ENCODE results near the gene NFIC.
"Not testable (repeated sequence)": the region's sequence is repeated elsewhere in the genome, so short reads cannot be mapped to it uniquely, and the experiment has no call there.

The NFIC gene

GRCh38 chr19:3392480-3392879, 26.1 kb downstream of the NFIC start:
- TF ChIP-seq POU2F2 (IDR thresholded peaks at IDR 0.05; ENCODE audit: low read depth, low read length), result no peak
- TF ChIP-seq PAX5 (IDR thresholded peaks at IDR 0.05; ENCODE audit: insufficient read depth, low read length, severe bottlenecking), result no peak
- no peak for TF ChIP-seq POLR2AphosphoS5 (IDR thresholded peaks at IDR 0.05; ENCODE audit: low read depth, low read length)
- TF ChIP-seq SPI1 (IDR thresholded peaks at IDR 0.05; ENCODE audit: low read depth, low read length), result no peak
- no peak for TF ChIP-seq POLR2A (IDR thresholded peaks at IDR 0.05; ENCODE audit: low read depth, low read length)
- TF ChIP-seq TAF1 (IDR thresholded peaks at IDR 0.05; ENCODE audit: low read depth, low read length), result no peak
- DNase-seq (ENCODE audit: insufficient read length, low spot score) (no peak), FAIRE-seq (no peak)

DNA sequence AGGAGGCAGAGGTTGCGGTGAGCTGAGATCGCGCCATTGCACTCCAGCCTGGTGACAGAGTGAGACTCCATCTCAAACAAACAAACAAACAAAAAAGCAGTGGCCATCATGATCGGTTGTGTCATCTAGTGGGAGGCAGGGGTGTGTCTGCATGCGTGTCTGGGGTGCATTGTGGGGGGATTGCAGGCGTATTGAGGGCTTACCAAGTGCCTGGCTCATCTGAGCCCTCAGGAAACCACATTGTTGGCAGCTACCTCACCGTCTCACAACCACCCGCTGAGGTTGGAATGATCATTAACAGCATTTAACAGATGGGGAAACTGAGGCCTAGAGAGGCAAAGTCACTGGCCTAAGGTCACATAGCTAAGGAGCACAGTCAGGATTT, 30.5 kb downstream of the NFIC start:
- TF ChIP-seq POU2F2 (IDR thresholded peaks at IDR 0.05; ENCODE audit: low read depth, low read length), result no peak
- TF ChIP-seq SPI1 (IDR thresholded peaks at IDR 0.05; ENCODE audit: low read depth, low read length), result no peak
- no peak for TF ChIP-seq POLR2AphosphoS5 (IDR thresholded peaks at IDR 0.05; ENCODE audit: low read depth, low read length)
- TF ChIP-seq TAF1 (IDR thresholded peaks at IDR 0.05; ENCODE audit: low read depth, low read length), result no peak
- TF ChIP-seq POLR2A (IDR thresholded peaks at IDR 0.05; ENCODE audit: low read depth, low read length), result no peak
- TF ChIP-seq PAX5 (IDR thresholded peaks at IDR 0.05; ENCODE audit: insufficient read depth, low read length, severe bottlenecking), result no peak
- DNase-seq (ENCODE audit: insufficient read length, low spot score), result no peak
- no peak for FAIRE-seq

DNA sequence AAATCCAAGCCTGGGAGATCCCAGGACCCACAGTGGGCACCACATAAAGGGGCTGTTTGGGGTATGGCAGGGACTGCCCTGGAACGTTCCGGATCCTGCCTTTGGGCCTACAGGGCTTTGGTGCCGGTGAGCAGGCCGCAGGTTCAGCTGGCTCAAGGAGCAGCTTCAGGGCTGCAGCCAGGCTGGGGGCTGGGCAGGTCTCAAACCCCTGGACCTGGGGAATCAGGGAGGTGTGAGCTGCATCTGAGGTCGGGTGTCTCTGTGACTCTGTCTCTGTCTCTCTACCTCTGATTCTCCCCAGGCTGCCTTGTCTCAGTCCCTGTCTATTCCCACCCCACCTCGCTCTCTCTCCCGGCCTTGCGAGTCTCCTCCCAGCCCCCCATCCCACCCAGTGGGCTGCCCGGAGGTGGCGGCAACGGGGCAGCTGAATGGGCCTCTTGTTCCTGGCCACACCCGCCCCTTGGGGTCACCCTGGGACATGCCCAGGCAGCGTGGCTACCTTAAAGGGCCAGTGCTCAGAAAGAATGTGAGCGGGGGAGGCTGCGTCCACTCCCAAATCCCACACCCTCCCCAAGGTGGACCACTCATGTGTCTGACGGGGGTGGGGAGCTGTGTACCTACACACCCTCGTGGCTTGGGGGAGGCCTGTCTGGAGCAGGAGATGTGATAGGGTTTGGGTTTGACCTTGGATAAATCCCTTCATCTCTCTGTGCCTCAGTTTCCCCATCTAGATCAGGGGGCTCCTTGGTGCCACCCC, 31.1 kb downstream of the NFIC start:
- TF ChIP-seq POLR2AphosphoS5 (IDR thresholded peaks at IDR 0.05; ENCODE audit: low read depth, low read length), result no peak
- no peak for TF ChIP-seq POU2F2 (IDR thresholded peaks at IDR 0.05; ENCODE audit: low read depth, low read length)
- TF ChIP-seq TAF1 (IDR thresholded peaks at IDR 0.05; ENCODE audit: low read depth, low read length), result no peak
- TF ChIP-seq POLR2A (IDR thresholded peaks at IDR 0.05; ENCODE audit: low read depth, low read length), result no peak
- no peak for TF ChIP-seq SPI1 (IDR thresholded peaks at IDR 0.05; ENCODE audit: low read depth, low read length)
- no peak for TF ChIP-seq PAX5 (IDR thresholded peaks at IDR 0.05; ENCODE audit: insufficient read depth, low read length, severe bottlenecking)
- no peak for FAIRE-seq
- no peak for DNase-seq (ENCODE audit: insufficient read length, low spot score)

DNA sequence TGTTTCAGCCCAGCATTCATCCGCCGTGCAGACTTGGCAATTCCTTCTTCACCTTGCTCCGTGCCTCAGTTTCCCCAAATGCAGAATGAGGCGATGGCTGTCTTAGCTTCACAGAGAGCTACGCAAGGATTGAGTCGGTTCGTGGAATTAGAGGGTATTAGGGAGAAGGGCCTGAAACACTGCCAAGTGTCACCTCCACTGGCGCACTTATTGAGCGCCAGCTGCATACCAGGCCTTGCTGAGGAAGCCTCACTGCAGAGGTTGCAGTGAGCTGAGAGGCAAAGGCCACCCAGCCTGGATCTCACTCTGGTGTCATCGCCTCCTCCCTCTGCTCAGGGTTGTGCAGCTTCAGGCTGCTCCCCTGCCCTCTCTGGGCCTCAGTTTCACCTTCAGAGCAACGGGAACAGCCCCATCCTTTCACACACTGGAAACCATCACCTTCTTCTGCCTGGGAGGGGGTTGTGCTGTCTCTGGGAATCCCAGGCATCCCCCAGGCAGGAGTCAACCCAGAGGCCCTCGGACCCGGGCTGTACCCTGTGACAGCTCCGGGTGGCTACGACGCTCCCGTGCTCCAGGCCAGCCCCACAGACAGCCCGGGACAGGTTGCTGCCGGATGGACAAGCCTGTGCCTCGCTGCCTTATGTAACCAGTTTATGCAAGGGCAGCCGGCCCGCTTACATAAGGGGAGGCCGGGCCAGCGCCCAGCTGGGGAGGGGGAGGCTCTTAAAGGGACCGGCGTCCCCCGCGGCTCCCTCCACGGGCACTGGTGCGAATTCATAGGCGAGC, 31.9 kb downstream of the NFIC start:
- TF ChIP-seq POU2F2 (IDR thresholded peaks at IDR 0.05; ENCODE audit: low read depth, low read length), result no peak
- no peak for TF ChIP-seq PAX5 (IDR thresholded peaks at IDR 0.05; ENCODE audit: insufficient read depth, low read length, severe bottlenecking)
- no peak for TF ChIP-seq POLR2A (IDR thresholded peaks at IDR 0.05; ENCODE audit: low read depth, low read length)
- TF ChIP-seq TAF1 (IDR thresholded peaks at IDR 0.05; ENCODE audit: low read depth, low read length), result no peak
- TF ChIP-seq POLR2AphosphoS5 (IDR thresholded peaks at IDR 0.05; ENCODE audit: low read depth, low read length), result no peak
- TF ChIP-seq SPI1 (IDR thresholded peaks at IDR 0.05; ENCODE audit: low read depth, low read length), result no peak
- FAIRE-seq (no peak), DNase-seq (ENCODE audit: insufficient read length, low spot score) (no peak)

DNA sequence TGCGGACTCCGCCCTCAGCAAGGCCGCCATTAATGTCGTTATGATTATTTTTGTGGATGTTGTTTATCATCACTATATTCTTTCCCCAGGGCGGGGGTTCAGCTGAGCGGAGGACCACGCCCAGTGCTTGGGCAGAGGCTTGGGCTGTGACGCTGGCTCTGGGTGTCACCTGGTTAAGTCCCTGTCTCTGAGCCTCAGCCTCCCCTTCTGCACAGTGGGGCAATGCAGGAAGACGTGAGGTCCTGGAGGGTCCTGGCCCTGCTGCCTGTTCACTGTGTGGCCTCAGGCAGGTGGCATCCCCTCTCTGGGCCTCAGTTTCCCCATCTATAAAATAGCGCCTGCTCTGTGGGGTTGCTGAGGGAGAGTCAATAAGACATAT, 32.5 kb downstream of the NFIC start:
- no peak for DNase-seq (ENCODE audit: insufficient read length, low spot score)
- TF ChIP-seq SPI1 (IDR thresholded peaks at IDR 0.05; ENCODE audit: low read depth, low read length) (no peak), POLR2A (IDR thresholded peaks at IDR 0.05; ENCODE audit: low read depth, low read length) (no peak), TAF1 (IDR thresholded peaks at IDR 0.05; ENCODE audit: low read depth, low read length) (no peak), PAX5 (IDR thresholded peaks at IDR 0.05; ENCODE audit: insufficient read depth, low read length, severe bottlenecking) (no peak), POU2F2 (IDR thresholded peaks at IDR 0.05; ENCODE audit: low read depth, low read length) (no peak), POLR2AphosphoS5 (IDR thresholded peaks at IDR 0.05; ENCODE audit: low read depth, low read length) (no peak)
- FAIRE-seq, result no peak

DNA sequence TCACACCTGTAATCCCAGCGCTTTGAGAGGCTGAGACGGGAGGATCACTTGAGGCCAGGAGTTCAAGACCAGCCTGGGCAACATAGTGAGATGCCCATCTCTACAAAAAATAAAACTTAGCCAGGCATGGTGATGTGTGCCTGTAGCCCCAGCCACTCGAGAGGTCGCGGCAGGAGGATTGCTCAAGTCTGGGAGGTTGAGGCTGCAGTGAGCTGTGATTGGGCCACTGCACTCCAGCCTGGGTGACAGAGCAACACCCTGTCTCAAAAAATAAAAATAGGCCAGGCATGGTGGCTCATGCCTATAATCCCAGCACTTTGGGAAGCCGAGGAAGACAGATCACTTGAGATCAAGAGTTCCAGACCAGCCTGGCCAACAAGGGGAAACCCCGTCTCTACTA, 32.9 kb downstream of the NFIC start:
- DNase-seq (ENCODE audit: insufficient read length, low spot score); FAIRE-seq: not testable (repeated sequence)

GRCh38 chr19:3401004-3401768, 34.8 kb downstream of the NFIC start:
- TF ChIP-seq POLR2A (IDR thresholded peaks at IDR 0.05; ENCODE audit: low read depth, low read length) (no peak), TAF1 (IDR thresholded peaks at IDR 0.05; ENCODE audit: low read depth, low read length) (no peak), POLR2AphosphoS5 (IDR thresholded peaks at IDR 0.05; ENCODE audit: low read depth, low read length) (no peak), POU2F2 (IDR thresholded peaks at IDR 0.05; ENCODE audit: low read depth, low read length) (no peak), SPI1 (IDR thresholded peaks at IDR 0.05; ENCODE audit: low read depth, low read length) (no peak), PAX5 (IDR thresholded peaks at IDR 0.05; ENCODE audit: insufficient read depth, low read length, severe bottlenecking) (no peak)
- DNase-seq (ENCODE audit: insufficient read length, low spot score), result no peak
- no peak for FAIRE-seq

DNA sequence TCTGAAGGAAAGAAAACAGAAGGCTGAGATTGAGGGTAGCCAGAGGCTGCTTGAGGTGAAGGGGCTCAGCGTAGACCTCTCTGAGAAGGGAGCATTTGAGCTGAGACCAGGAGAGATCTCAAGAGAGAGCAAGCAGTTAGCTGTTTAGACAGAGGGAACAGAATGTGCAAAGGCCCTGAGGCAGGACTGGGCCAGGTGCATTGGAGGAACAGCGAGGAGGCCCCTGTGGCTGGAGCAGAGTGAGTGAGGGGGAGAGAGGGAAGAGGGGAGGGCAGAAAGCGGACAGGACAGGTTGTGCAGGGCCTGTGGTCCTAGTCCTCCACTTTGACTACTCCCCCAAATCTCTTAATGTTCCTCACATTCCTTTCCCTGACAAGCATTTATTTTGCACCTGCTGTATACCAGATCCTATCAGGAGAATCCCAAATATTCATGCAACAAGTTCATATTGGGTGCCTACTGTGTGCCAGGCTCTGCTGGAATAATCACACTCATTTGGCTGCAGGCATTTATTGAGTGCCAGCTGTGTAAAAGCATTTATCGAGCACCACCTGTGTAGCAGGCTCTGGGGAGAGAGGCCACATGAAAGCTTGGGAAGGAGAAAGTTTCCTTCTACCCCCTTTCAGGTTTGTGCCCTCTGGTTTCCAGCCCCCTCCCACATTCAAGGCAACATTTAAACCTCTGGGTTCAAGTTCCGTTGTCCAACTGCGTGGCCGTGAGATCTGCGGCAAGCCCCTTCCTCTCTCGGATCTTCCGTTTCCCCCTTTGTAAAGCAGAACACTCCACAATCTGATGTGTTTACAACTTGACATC, 36.5 kb downstream of the NFIC start:
- FAIRE-seq (no peak), DNase-seq (ENCODE audit: insufficient read length, low spot score) (no peak)
- TF ChIP-seq POU2F2 (IDR thresholded peaks at IDR 0.05; ENCODE audit: low read depth, low read length) (no peak), POLR2AphosphoS5 (IDR thresholded peaks at IDR 0.05; ENCODE audit: low read depth, low read length) (no peak), SPI1 (IDR thresholded peaks at IDR 0.05; ENCODE audit: low read depth, low read length) (no peak), TAF1 (IDR thresholded peaks at IDR 0.05; ENCODE audit: low read depth, low read length) (no peak), POLR2A (IDR thresholded peaks at IDR 0.05; ENCODE audit: low read depth, low read length) (no peak), PAX5 (IDR thresholded peaks at IDR 0.05; ENCODE audit: insufficient read depth, low read length, severe bottlenecking) (no peak)

Data from GM12891 (cell line).